Measurements from ENCODE around the gene NSG1. TPM values are rescaled to one million over a fixed set of nuclear protein-coding genes. Genes with fewer than 3 reads are reported as not detected.

The NSG1 gene
- total RNA-seq, 3 donors from 2014 or later (not counting 1 experiment from before 2014, with no cell fraction given): 1.2 to 5.8 TPM; not detected in 1

DNA sequence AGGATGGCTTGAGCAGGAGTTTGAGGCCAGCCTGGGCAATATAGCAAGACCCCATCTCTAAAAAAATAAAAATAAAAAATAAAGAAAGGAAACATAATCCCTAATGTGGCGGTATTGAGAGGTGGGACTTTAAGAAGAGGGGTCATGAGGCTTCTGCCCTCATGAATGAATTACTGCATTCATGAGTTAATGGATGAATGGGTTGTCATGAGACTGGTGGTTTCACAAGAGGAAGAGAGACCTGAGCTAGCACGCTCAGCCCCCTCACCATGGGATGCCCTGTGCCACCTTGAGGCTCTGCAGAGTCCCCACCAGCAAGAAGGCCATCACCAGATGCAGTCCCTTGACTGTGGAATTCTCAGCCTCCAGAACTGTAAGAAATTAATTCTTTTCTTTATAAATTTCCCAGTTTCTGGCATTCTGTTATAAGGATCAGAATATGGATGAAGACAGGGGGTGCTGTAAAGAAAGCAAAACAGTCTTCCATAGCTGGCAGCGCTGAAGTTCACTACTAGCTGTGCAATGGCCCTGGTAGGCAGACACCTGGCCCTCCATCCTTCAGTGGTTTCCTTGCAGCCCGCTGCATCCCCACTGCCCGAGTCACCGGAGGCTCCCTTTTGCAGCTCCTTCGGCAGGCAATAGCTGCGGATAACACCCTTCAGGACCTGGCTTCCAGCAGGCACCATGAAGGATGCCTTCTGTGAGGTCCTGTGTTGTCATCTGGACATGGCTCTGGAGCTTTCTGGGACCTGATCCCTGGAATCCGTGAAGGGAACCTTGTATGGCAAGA, 44.8 kb upstream of the NSG1 start:
- Mint-ChIP-seq H3K27me3 (ENCODE audit: low read depth in 2 of 2) (no peaks in the 10 kb centered on the region), H3K4me1 (peaks cover 0 to 1% of the 10 kb centered on the region in 2 donors), H3K36me3 (no peaks in the 10 kb centered on the region), H3K27ac (no peak overlapping the region), H3K4me3 (no peak overlapping the region), H3K9me3 (no peaks in the 10 kb centered on the region)
- no peaks in the 10 kb centered on the region for H3K9me3 ChIP-seq (ENCODE audit: control insufficient read depth, insufficient read depth, low read length)
- no peak for ATAC-seq
- DNase-seq: no peak
- intact Hi-C loops (cut with micrococcal nuclease): no loop called here
- no peak overlapping the region for H3K27ac ChIP-seq (ENCODE audit: low read length)
- no peaks in the 10 kb centered on the region for H3K36me3 ChIP-seq (ENCODE audit: control insufficient read depth, insufficient read depth, low read length)
- WGBS (ENCODE audit: insufficient coverage): 84% methylated on average over 9 of the region's 9 CpGs
- H3K4me1 ChIP-seq (ENCODE audit: control insufficient read depth, insufficient read depth, low read length): no peaks in the 10 kb centered on the region
- H3K4me3 ChIP-seq (ENCODE audit: low read length): no peak overlapping the region
- TF ChIP-seq, protein P1, sequence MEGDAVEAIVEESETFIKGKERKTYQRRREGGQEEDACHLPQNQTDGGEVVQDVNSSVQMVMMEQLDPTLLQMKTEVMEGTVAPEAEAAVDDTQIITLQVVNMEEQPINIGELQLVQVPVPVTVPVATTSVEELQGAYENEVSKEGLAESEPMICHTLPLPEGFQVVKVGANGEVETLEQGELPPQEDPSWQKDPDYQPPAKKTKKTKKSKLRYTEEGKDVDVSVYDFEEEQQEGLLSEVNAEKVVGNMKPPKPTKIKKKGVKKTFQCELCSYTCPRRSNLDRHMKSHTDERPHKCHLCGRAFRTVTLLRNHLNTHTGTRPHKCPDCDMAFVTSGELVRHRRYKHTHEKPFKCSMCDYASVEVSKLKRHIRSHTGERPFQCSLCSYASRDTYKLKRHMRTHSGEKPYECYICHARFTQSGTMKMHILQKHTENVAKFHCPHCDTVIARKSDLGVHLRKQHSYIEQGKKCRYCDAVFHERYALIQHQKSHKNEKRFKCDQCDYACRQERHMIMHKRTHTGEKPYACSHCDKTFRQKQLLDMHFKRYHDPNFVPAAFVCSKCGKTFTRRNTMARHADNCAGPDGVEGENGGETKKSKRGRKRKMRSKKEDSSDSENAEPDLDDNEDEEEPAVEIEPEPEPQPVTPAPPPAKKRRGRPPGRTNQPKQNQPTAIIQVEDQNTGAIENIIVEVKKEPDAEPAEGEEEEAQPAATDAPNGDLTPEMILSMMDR (IDR thresholded peaks at IDR 0.05): no peak
- H3K27me3 ChIP-seq (ENCODE audit: control insufficient read depth, insufficient read depth, low read length): no peaks in the 10 kb centered on the region

DNA sequence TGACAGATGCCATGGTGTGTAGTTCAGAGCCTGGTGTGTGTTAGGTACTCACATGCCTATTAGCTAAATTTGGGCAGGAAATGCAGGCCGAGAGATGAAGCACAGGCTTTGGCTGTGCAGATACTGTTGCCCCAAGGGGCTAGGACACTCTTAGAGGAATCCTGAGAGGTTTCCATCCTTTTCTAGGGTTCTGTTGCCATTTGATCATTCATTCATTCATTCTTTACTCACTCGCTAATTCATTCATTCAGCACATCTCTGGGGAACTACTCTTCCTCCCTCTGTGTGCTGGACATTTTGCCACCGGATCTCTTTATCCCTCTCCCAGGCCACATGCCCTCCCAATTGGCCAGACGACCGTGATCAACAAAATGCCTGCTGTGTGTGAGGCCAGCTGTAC, 43.9 kb upstream of the NSG1 start:
- no peaks in the 10 kb centered on the region for H3K9me3 ChIP-seq (ENCODE audit: control insufficient read depth, insufficient read depth, low read length)
- ATAC-seq: no peak

DNA sequence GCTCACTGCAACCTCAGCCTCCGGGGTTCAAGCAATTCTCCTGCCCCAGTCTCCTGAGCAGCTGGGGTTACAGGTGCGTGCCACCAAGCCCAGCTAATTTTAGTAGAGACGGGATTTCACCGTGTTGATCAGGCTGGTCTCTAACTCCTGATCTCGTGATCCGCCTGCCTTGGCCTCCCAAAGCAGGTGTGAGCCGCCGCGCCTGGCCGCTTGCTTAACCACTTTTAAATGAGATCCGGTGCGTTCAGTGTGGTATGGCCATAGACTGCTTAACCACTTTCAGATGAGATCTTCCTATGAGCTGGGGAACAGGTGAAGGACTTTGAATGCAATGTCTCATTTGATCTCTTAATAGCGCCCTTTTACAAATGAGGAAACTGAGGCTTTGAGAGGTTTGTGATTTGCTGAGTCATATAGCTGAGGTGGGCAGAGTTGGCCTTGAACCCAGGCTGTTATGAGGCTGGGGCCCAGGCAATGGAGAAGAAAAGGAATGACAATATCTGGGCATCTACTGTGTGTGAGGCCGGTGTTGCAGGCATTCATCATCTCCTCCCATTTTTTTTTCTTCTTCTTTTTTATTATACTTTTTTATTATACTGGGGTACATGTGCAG, 41.9 kb upstream of the NSG1 start:
- Mint-ChIP-seq H3K27me3 (ENCODE audit: low read depth in 2 of 2) (no peaks in the 10 kb centered on the region), H3K4me3 (no peak overlapping the region), H3K4me1 (peaks cover 18 to 21% of the 10 kb centered on the region in 2 donors), H3K36me3 (no peaks in the 10 kb centered on the region), H3K27ac (no peak overlapping the region), H3K9me3 (no peaks in the 10 kb centered on the region)
- intact Hi-C loops (cut with micrococcal nuclease): no loop called here
- Histone ChIP-seq H3K4me3 (ENCODE audit: low read length) (no peak overlapping the region), H3K4me1 (ENCODE audit: control insufficient read depth, insufficient read depth, low read length) (peaks cover 18% of the 10 kb centered on the region), H3K36me3 (ENCODE audit: control insufficient read depth, insufficient read depth, low read length) (no peaks in the 10 kb centered on the region), H3K9me3 (ENCODE audit: control insufficient read depth, insufficient read depth, low read length) (peaks cover 6% of the 10 kb centered on the region), H3K27ac (ENCODE audit: low read length) (no peak overlapping the region), H3K27me3 (ENCODE audit: control insufficient read depth, insufficient read depth, low read length) (no peaks in the 10 kb centered on the region)
- TF ChIP-seq, protein P1 (IDR thresholded peaks at IDR 0.05): no peak
- 77% methylated on average over 13 of the region's 14 CpGs for WGBS (ENCODE audit: insufficient coverage)
- no peak for ATAC-seq
- no peak for DNase-seq

More for the DNA sequence above, 43.9 kb upstream of the NSG1 start:
- intact Hi-C loops (cut with micrococcal nuclease): no loop called here
- Mint-ChIP-seq H3K9me3 (no peaks in the 10 kb centered on the region), H3K27me3 (ENCODE audit: low read depth in 2 of 2) (no peaks in the 10 kb centered on the region), H3K4me3 (no peak overlapping the region), H3K27ac (no peak overlapping the region), H3K36me3 (no peaks in the 10 kb centered on the region), H3K4me1 (peaks cover 7 to 11% of the 10 kb centered on the region in 2 donors)
- DNase-seq: no peak
- H3K4me1 ChIP-seq (ENCODE audit: control insufficient read depth, insufficient read depth, low read length): peaks cover 7% of the 10 kb centered on the region
- no peaks in the 10 kb centered on the region for H3K27me3 ChIP-seq (ENCODE audit: control insufficient read depth, insufficient read depth, low read length)
- WGBS (ENCODE audit: insufficient coverage): 92% methylated on average over 5 of the region's 5 CpGs
- H3K27ac ChIP-seq (ENCODE audit: low read length): no peak overlapping the region
- TF ChIP-seq, protein P1 (IDR thresholded peaks at IDR 0.05): no peak
- no peak overlapping the region for H3K4me3 ChIP-seq (ENCODE audit: low read length)
- H3K36me3 ChIP-seq (ENCODE audit: control insufficient read depth, insufficient read depth, low read length): no peaks in the 10 kb centered on the region
